Endothelial cell of umbilical vein (primary cell): ENCODE measurements around the gene HIVEP3. TPM values are rescaled to one million over a fixed set of nuclear protein-coding genes. Genes with fewer than 3 reads are reported as not detected.

Source experiments
- BruUV-seq: library from RNA; stranded (reverse); fragments of 400-500 nt; replicated peaks from 2 replicates; lab custom pipeline; 2021; lab: Mats Ljungman, UMichigan
- CTCF ChIA-PET: fragments of 300-600, 350-600 bp; sonication (Branson Sonifier 250); formaldehyde crosslinking; loops from one replicate; lab custom pipeline; 2021; ENCODE audit warnings: antibody characterized with exemption, inconsistent platforms; lab: Charles Lee
- POLR2A ChIA-PET: fragments of 300-600, 350-600 bp; sonication (Branson Sonifier 250); formaldehyde crosslinking; loops from one replicate; lab custom pipeline; 2021; ENCODE audit warnings: antibody characterized with exemption, inconsistent platforms; lab: Charles Lee
- DNase-seq: peaks from one replicate; pipeline ENCODE4 v3.0.0-alpha.2; 2011; ENCODE audit warnings: low read depth, low spot score
- FAIRE-seq: peaks from 2 replicates; lab custom pipeline; 2011; peaks lifted over from hg19 to GRCh38; lab: Jason Lieb, UNC
- H2AFZ ChIP-seq: 2 replicates; pipeline ENCODE4 v1.6.0; 2012; ENCODE audit warnings: low read depth, low read length, control low read depth, inconsistent platforms
- H3K27ac ChIP-seq: 2 replicates; pipeline ENCODE4 v1.5.1; 2011; ENCODE audit warnings: low read depth, mild to moderate bottlenecking, control low read depth, low read length, moderate library complexity; ENCODE audit not compliant: insufficient read depth
- H3K27me3 ChIP-seq, 2 experiments: 2 replicates each; pipeline versions ENCODE4 v1.6.0 to v1.6.1; 2011; ENCODE audit warnings: low read length in 2 of 2, mixed read lengths in 1 of 2; ENCODE audit not compliant: control insufficient read depth in 2 of 2, insufficient read depth in 2 of 2
- H3K36me3 ChIP-seq, 2 experiments: 2 replicates in 1 of 2; 3 replicates in 1 of 2; pipeline ENCODE4 v1.5.1; 2011; ENCODE audit warnings: low read length in 2 of 2, mild to moderate bottlenecking in 1 of 2, moderate library complexity in 1 of 2; ENCODE audit not compliant: control insufficient read depth in 2 of 2, insufficient read depth in 2 of 2; ENCODE audit errors: extremely low read depth in 1 of 2
- H3K4me1 ChIP-seq: 3 replicates; pipeline ENCODE4 v1.5.1; 2011; ENCODE audit warnings: mild to moderate bottlenecking, low read length; ENCODE audit not compliant: control insufficient read depth, insufficient read depth; ENCODE audit errors: extremely low read depth
- H3K4me2 ChIP-seq: 2 replicates; pipeline ENCODE4 v1.6.1; 2011; ENCODE audit warnings: low read length, control low read depth, mixed read lengths; ENCODE audit not compliant: insufficient read depth
- H3K4me3 ChIP-seq, 3 experiments: fragments of 200-600 bp in 1 of 3; sonication (generic), shearing (Covaris generic) in 1 of 3; replicated peaks in 1 of 3; 2 replicates each; pipeline ENCODE4 v1.5.1; 2011 to 2016; ENCODE audit warnings: control low read depth in 3 of 3, low read length in 3 of 3, mild to moderate bottlenecking in 2 of 3, inconsistent platforms in 1 of 3, low read depth in 1 of 3, moderate library complexity in 1 of 3; ENCODE audit not compliant: insufficient read depth in 1 of 3
- H3K79me2 ChIP-seq: 2 replicates; pipeline ENCODE4 v1.6.0; 2012; ENCODE audit warnings: low read length, inconsistent platforms; ENCODE audit not compliant: control insufficient read depth, insufficient read depth
- H3K9ac ChIP-seq: replicated peaks from 2 replicates; pipeline ENCODE3; 2011; ENCODE audit warnings: low read length, control low read depth; ENCODE audit not compliant: insufficient read depth; ENCODE audit errors: extremely low read depth
- H3K9me1 ChIP-seq: replicated peaks from 3 replicates; pipeline ENCODE4 v1.6.0; 2011; ENCODE audit warnings: mild to moderate bottlenecking, low read length; ENCODE audit not compliant: control insufficient read depth, insufficient read depth; ENCODE audit errors: extremely low read depth
- H3K9me3 ChIP-seq: replicated peaks from 2 replicates; pipeline ENCODE4 v1.5.1; 2012; ENCODE audit warnings: low read length, inconsistent platforms; ENCODE audit not compliant: control insufficient read depth, insufficient read depth
- H4K20me1 ChIP-seq: replicated peaks from 2 replicates; pipeline ENCODE3; 2011; ENCODE audit warnings: mild to moderate bottlenecking, low read length; ENCODE audit not compliant: control insufficient read depth, insufficient read depth; ENCODE audit errors: extremely low read depth
- CTCF ChIP-seq, 2 donors: IDR thresholded peaks; 1 replicate in 1 of 2; 2 replicates in 1 of 2; pipeline ENCODE4 v1.5.1; 2011; ENCODE audit warnings: low read length in 2 of 2, mild to moderate bottlenecking in 2 of 2, moderate library complexity in 2 of 2, control low read depth in 1 of 2, inconsistent platforms in 1 of 2, low read depth in 1 of 2; ENCODE audit not compliant: insufficient read depth in 1 of 2; ENCODE audit errors: extremely low read depth in 1 of 2
- EZH2 ChIP-seq: IDR thresholded peaks from 2 replicates; pipeline ENCODE4 v1.6.1; 2012; ENCODE audit warnings: borderline replicate concordance, low read depth, mild to moderate bottlenecking, moderate library complexity, low read length, inconsistent platforms; ENCODE audit not compliant: severe bottlenecking
- GATA2 ChIP-seq: IDR thresholded peaks from 2 replicates; pipeline ENCODE4 v1.7.0; 2011; ENCODE audit warnings: low read depth, mild to moderate bottlenecking, moderate library complexity, mixed read lengths, low read length; ENCODE audit not compliant: insufficient read length, insufficient read depth
- JUN ChIP-seq: IDR thresholded peaks from 2 replicates; pipeline ENCODE4 v1.6.1; 2011; ENCODE audit warnings: borderline replicate concordance, low read depth; ENCODE audit not compliant: insufficient read length, insufficient read depth
- MAX ChIP-seq: IDR thresholded peaks from 2 replicates; pipeline ENCODE4 v1.6.1; 2011; ENCODE audit not compliant: insufficient read depth, insufficient read length
- MYC ChIP-seq: IDR thresholded peaks from one replicate; pipeline ENCODE4 v1.6.1; 2011; ENCODE audit warnings: mild to moderate bottlenecking, low read depth, low read length
- POLR2A ChIP-seq: IDR thresholded peaks from 2 replicates; pipeline ENCODE4 v1.6.1; 2012; ENCODE audit warnings: low read depth, mild to moderate bottlenecking, control low read depth, low read length
- POLR2AphosphoS5 ChIP-seq: IDR thresholded peaks from 2 replicates; pipeline ENCODE4 v1.6.1; 2012; ENCODE audit warnings: low read depth, mild to moderate bottlenecking, control low read depth, low read length, moderate library complexity; ENCODE audit not compliant: insufficient read depth
- dilution Hi-C: fragments of 300-500 bp; cut with MboI; formaldehyde crosslinking; loops from one replicate; pipeline ENCODE4 v1.15.0; 2019; ENCODE audit warnings: low sequenced_read_pairs; ENCODE audit not compliant: extremely low pct_ligation_motif_present
- intact Hi-C: fragments of 100-400 bp; cut with micrococcal nuclease; formaldehyde crosslinking; loops from one replicate; pipeline ENCODE4 v1.10.0; 2022
- polyA plus RNA-seq, 4 experiments: library from polyadenylated mRNA; depleted of rRNA in 3 of 4; stranded (reverse) in 3 of 4; unstranded in 1 of 4; fragments of >200 nt; gene quantifications; 2 replicates each; pipeline versions ENCODE4 v1.2.1 to v1.2.3, GENCODE V29; 2011 to 2012; ENCODE audit warnings: missing spikeins in 1 of 4
- total RNA-seq: library from RNA; stranded (reverse); gene quantifications from 2 replicates; pipeline ENCODE4 v1.2.3, GENCODE V29; 2021

The HIVEP3 gene
- total and polyA plus RNA-seq, 2 donors (not counting 3 experiments of a cell fraction or from before 2014, with no cell fraction given), result 3.4 to 4.0 TPM

DNA sequence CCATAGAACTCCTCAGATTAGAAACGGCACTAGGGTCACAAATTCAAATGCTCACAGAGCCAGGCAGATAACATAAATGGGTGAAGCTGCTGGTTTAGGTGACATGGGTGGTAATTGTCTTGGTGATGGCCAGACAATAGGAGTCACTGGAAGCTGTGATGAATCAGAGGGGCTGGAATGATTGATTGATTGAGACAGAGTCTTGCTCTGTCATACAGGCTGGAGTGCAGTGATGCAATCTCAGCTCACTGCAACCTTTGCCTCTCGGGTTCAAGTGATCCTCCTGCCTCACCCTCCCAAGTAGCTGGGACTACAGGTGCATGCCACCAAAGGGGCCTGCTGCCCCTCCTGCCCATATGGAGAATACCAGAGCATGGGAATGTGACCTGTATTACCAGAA, 63.0 kb downstream of the HIVEP3 start:
- H3K9ac ChIP-seq, result no peak overlapping the region
- dilution Hi-C loops, result no loop called here
- H3K9me3 ChIP-seq, result no peaks in the 10 kb centered on the region
- FAIRE-seq (no peak), DNase-seq (no peak)
- no peaks in the 10 kb centered on the region for H4K20me1 ChIP-seq
- intact Hi-C loops, result no loop called here
- POLR2A ChIA-PET, result no interaction called here
- peaks cover 10% of the 10 kb centered on the region for H3K4me1 ChIP-seq
- no peaks in the 10 kb centered on the region for H3K9me1 ChIP-seq
- H3K27ac ChIP-seq, result no peak overlapping the region
- H3K4me2 ChIP-seq, result no peak overlapping the region
- no peak overlapping the region for H3K4me3 ChIP-seq
- H3K79me2 ChIP-seq, result no peaks in the 10 kb centered on the region
- BruUV-seq, result no TSS peak
- H3K27me3 ChIP-seq, result no peaks in the 10 kb centered on the region
- TF ChIP-seq MAX, result no peak
- no peak for TF ChIP-seq CTCF (IDR thresholded peaks at IDR 0.05; ENCODE audit: extremely low read depth in 1 of 2, insufficient read depth in 1 of 2, low read depth in 1 of 2, low read length in 2 of 2)
- TF ChIP-seq MYC, result no peak
- TF ChIP-seq POLR2AphosphoS5, result no peak
- TF ChIP-seq GATA2, result no peak
- no peak for TF ChIP-seq JUN
- no peak for TF ChIP-seq EZH2
- TF ChIP-seq POLR2A, result no peak
- H2AFZ ChIP-seq, result no peak overlapping the region
- CTCF ChIA-PET, result interaction anchor here (1.1 kb wide), 1 partner anchor 8 kb away, joined by 4 read pairs; no protein-coding TSS in a partner anchor
- H3K36me3 ChIP-seq, result no peaks in the 10 kb centered on the region
